ENCODE results near the gene CTBP1. TPM values are rescaled to one million over a fixed set of nuclear protein-coding genes. Genes with fewer than 3 reads are reported as not detected.

CTBP1 gene
- total RNA-seq, 1 donor = 246 TPM

Other genes starting within 250 kb of the CTBP1 start
- gene FGFRL1, start 237.5 kb downstream of the CTBP1 start, total RNA-seq = 29.2 and 30.8 TPM in 2 replicates
- 7.1 and 7.6 TPM in 2 replicates for gene RNF212, start 135.6 kb downstream of the CTBP1 start, total RNA-seq
- 29.8 and 38.7 TPM in 2 replicates for gene SPON2, start 76.5 kb downstream of the CTBP1 start, total RNA-seq
- gene MAEA, start 40.8 kb upstream of the CTBP1 start, total RNA-seq = 55.7 and 70.6 TPM in 2 replicates
- 12.7 and 14.8 TPM in 2 replicates for gene UVSSA, start 98.1 kb upstream of the CTBP1 start, total RNA-seq
- gene NKX1-1, start 157.3 kb upstream of the CTBP1 start, total RNA-seq = not detected in 2 replicates